ENCODE data around the gene EBF3.

The EBF3 gene

DNA sequence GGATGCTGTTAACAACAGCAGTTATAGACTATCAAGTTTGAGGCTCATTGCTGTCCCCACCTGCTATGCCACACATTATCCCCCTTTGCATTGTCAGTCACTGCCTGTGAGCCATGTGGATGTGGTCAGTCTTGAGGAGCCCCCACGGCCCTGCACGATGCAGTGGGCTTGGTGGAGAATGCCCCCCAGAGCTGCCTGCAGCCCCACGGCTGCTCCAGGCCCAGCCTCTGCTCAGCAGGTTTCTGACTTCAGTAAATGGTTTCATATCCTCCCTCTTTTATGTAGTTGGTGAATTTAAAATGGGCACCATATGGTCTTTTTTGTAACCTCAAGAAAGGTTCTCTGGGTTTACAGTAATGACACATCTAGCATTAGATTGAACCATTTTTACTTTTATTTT is 164.1 kb downstream of the EBF3 start:
- DNase-seq (ENCODE audit: low read depth, low spot score): no peak

GRCh38 chr10:129796710-129797420 is 167.2 kb downstream of the EBF3 start:
- DNase-seq (ENCODE audit: low read depth, low spot score): no peak

GRCh38 chr10:129793996-129794395 is 170.1 kb downstream of the EBF3 start:
- no peak for DNase-seq (ENCODE audit: low read depth, low spot score)

- no peak for DNase-seq (ENCODE audit: low read depth, low spot score)
These were observed 170.6 kb downstream of the EBF3 start for GRCh38 chr10:129793479-129793878.

DNA sequence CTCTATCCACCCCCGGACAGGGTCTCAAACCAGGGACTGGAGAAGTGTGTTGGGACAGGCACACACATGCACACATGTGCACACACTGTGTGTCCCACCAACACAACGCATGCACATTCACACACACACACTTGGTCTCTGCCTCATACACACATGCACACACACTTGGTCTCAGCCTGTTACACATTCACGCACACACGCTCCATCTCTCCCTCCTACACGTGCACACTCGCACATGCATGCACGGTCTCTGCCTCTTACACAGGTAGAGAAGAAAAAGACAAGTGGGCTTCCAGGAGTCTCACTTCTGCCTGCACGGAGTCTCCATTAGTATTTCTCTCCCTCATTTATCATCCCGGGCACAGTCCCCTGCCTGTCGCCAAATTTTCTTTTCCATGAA is 171.2 kb downstream of the EBF3 start:
- no peak for DNase-seq (ENCODE audit: low read depth, low spot score)

DNA sequence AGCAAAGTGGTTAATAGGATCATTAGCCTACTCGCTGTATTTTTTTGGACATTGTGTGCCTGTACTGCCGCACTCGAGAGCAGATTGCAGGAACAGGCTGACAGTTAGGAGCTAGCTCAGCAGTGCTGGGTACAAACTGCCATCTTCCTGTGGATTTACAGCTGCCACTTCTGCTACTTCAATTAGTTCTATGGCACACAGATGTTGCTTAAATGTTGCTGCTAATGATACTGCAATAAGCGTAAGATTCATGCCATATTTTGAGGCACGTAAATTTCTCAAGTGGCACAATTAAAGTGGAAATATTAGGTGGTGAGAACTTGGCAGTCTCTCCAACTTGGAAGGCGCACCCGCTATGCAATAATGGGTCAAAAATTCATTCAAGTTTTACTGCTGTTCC is 171.9 kb downstream of the EBF3 start:
- DNase-seq (ENCODE audit: low read depth, low spot score): no peak

GRCh38 chr10:129790715-129791446 is 173.2 kb downstream of the EBF3 start:
- DNase-seq (ENCODE audit: low read depth, low spot score): no peak

- DNase-seq (ENCODE audit: low read depth, low spot score): no peak
These were observed 175.9 kb downstream of the EBF3 start for GRCh38 chr10:129788215-129788614.

GRCh38 chr10:129787557-129787956 is 176.5 kb downstream of the EBF3 start:
- no peak for DNase-seq (ENCODE audit: low read depth, low spot score)

DNA sequence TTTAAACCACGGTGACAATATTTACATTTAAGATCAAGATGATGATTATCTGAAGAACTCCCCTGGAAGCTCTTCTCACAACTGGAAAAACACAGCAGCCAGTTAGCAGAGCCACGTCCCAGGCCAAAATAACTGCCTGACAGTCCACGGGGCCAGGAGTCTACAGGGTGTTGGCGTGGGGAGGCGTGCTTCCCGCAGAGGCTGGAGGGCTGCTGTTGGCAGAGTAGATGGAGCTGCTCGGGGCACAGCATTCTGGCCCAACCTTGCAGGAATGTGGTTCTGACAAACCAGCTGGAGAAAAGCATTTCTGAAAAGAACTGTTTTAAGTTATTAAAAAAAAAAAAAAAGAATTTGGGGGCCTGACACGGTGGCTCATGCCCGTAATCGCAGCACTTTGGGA is 177.9 kb downstream of the EBF3 start:
- DNase-seq (ENCODE audit: low read depth, low spot score): no peak

DNA sequence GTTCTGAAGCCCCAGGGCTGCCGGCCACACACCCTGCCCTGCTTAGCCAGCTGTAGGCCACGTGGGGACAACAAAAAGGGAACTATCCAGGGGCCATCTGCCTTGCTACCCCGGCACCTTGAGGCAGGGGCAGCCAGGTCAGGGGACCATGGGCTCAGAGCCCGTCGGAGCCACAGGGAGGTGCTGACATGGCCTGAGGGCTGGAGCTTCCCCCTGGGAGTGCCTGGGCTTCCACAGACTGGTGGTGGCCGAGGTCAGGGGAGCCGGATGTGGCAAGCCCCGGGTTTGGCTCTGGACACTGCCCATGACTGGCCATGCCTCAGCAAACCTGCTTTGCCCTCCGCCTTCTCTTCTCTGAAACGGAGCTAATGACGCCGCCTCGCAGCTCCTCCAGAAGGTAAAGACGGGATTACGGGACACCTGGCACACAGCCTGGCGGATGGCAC is 178.5 kb downstream of the EBF3 start:
- no peak for DNase-seq (ENCODE audit: low read depth, low spot score)
